Measurements from ENCODE around the gene TMEM163.

- TF ChIP-seq, protein P1, sequence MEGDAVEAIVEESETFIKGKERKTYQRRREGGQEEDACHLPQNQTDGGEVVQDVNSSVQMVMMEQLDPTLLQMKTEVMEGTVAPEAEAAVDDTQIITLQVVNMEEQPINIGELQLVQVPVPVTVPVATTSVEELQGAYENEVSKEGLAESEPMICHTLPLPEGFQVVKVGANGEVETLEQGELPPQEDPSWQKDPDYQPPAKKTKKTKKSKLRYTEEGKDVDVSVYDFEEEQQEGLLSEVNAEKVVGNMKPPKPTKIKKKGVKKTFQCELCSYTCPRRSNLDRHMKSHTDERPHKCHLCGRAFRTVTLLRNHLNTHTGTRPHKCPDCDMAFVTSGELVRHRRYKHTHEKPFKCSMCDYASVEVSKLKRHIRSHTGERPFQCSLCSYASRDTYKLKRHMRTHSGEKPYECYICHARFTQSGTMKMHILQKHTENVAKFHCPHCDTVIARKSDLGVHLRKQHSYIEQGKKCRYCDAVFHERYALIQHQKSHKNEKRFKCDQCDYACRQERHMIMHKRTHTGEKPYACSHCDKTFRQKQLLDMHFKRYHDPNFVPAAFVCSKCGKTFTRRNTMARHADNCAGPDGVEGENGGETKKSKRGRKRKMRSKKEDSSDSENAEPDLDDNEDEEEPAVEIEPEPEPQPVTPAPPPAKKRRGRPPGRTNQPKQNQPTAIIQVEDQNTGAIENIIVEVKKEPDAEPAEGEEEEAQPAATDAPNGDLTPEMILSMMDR (conservative IDR thresholded peaks at IDR 0.05; ENCODE audit: low read length), result no peak
- TF ChIP-seq EZH2phosphoT487 (IDR thresholded peaks at IDR 0.05; ENCODE audit: borderline replicate concordance, low read depth, low read length), result no peak
Measured at GRCh38 chr2:134522496-134523455, 196.0 kb downstream of the TMEM163 start.

All from OCI-LY7 (cell line).